Naive B cell (primary cell): Measurements from ENCODE around the gene MAPK14. TPM values are rescaled to one million over a fixed set of nuclear protein-coding genes. Genes with fewer than 3 reads are reported as not detected.

Source experiments
- ATAC-seq, 2 donors: fragments of 150-1000 bp; cut with Tn5 transposase; 2 replicates each; pipeline ENCODE4 v1.10.0; 2021; ENCODE audit warnings: low read depth in 2 of 2, mild to moderate bottlenecking in 2 of 2, moderate library complexity in 2 of 2
- DNase-seq: peaks from one replicate; pipeline ENCODE4 v3.0.0; 2022
- H3K27ac Mint-ChIP-seq, 6 donors: one replicate each; pipeline ENCODE4 v1.8.0; 2020 to 2022; ENCODE audit warnings: mild to moderate bottlenecking in 6 of 6, mixed read lengths in 6 of 6, moderate library complexity in 5 of 6, inconsistent platforms in 2 of 6
- H3K27me3 Mint-ChIP-seq, 3 donors: one replicate each; pipeline ENCODE4 v1.8.0; 2021 to 2022; ENCODE audit warnings: mixed read lengths in 3 of 3, mild to moderate bottlenecking in 1 of 3
- H3K36me3 Mint-ChIP-seq, 2 donors: one replicate each; pipeline ENCODE4 v1.8.0; 2020 to 2022; ENCODE audit warnings: mixed read lengths in 2 of 2, inconsistent platforms in 1 of 2, mild to moderate bottlenecking in 1 of 2
- H3K4me1 Mint-ChIP-seq, 3 donors: one replicate each; pipeline ENCODE4 v1.8.0; 2020 to 2022; ENCODE audit warnings: mixed read lengths in 3 of 3, inconsistent platforms in 1 of 3, mild to moderate bottlenecking in 1 of 3, moderate library complexity in 1 of 3
- H3K4me3 Mint-ChIP-seq, 8 donors: one replicate each; pipeline ENCODE4 v1.8.0; 2020 to 2022; ENCODE audit warnings: mild to moderate bottlenecking in 8 of 8, mixed read lengths in 8 of 8, moderate library complexity in 8 of 8, inconsistent platforms in 2 of 8
- H3K9me3 Mint-ChIP-seq, 7 donors: one replicate each; pipeline ENCODE4 v1.8.0; 2020 to 2022; ENCODE audit warnings: mixed read lengths in 7 of 7, mild to moderate bottlenecking in 5 of 7, inconsistent platforms in 2 of 7, moderate library complexity in 1 of 7
- polyA plus RNA-seq, 6 donors: library from polyadenylated mRNA; unstranded; fragments of 300-500 nt; fragmentation: Illumina TruSeq; gene quantifications; one replicate each; pipeline ENCODE4 v1.2.3, GENCODE V29; 2021; ENCODE audit warnings: low read depth in 6 of 6

The MAPK14 gene
- polyA plus RNA-seq, 6 donors from 2014 or later: 21.5 to 56.5 (median 46.4) TPM

DNA sequence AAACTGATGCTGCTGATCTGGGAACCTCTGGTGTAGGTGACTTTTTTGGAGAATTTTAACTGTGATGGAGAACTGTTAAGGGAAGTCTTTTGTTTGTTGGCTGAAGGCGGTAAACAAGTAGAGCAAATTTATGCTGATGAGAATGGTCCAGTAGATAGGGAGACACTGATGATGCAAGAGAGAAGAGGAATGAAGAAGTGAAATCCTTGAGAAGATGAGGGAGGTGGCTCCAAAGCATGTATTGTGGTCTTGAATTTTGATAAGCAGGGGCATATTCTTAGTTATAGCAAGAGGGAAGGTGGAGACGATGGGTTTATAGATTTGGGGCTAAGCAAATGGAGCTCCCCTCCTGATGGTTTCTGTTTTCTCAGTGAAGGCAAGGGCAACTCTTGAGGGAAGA is 22.0 kb downstream of the MAPK14 start:
- Mint-ChIP-seq H3K27ac (no peak overlapping the region), H3K4me1 (peaks cover 8 to 19% (median 9%) of the 10 kb centered on the region in 3 donors), H3K4me3 (no peak overlapping the region), H3K36me3 (peaks cover 0 to 4% of the 10 kb centered on the region in 2 donors), H3K27me3 (no peaks in the 10 kb centered on the region), H3K9me3 (no peaks in the 10 kb centered on the region)
- DNase-seq (no peak), ATAC-seq (peak; percentile 36 to 46)

DNA sequence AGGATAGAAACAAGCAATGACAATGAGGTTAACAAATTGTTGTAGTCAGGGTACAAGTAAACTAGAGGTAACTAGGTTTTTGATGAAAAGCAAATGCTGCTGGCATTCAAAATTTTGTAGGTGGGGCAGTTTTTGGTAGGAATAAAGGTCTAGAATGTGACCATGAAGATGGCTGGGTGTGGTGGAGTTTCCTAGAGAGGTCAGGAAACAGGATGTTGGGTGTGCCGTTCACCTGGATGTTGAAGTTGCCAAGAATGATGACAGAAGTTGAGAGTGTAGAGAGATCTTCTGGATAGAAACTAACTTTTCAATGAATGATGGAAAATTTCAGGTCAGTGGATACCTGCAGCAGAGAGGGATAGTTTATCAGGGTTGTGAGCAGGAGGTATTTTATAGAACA is 22.7 kb downstream of the MAPK14 start:
- H3K27ac Mint-ChIP-seq: no peak overlapping the region
- H3K4me1 Mint-ChIP-seq: peaks cover 8 to 12% (median 9%) of the 10 kb centered on the region in 3 donors
- no peak for ATAC-seq
- H3K4me3 Mint-ChIP-seq: no peak overlapping the region
- no peak for DNase-seq
- H3K9me3 Mint-ChIP-seq: no peaks in the 10 kb centered on the region
- no peaks in the 10 kb centered on the region for H3K27me3 Mint-ChIP-seq
- peaks cover 0 to 4% of the 10 kb centered on the region in 2 donors for H3K36me3 Mint-ChIP-seq

DNA sequence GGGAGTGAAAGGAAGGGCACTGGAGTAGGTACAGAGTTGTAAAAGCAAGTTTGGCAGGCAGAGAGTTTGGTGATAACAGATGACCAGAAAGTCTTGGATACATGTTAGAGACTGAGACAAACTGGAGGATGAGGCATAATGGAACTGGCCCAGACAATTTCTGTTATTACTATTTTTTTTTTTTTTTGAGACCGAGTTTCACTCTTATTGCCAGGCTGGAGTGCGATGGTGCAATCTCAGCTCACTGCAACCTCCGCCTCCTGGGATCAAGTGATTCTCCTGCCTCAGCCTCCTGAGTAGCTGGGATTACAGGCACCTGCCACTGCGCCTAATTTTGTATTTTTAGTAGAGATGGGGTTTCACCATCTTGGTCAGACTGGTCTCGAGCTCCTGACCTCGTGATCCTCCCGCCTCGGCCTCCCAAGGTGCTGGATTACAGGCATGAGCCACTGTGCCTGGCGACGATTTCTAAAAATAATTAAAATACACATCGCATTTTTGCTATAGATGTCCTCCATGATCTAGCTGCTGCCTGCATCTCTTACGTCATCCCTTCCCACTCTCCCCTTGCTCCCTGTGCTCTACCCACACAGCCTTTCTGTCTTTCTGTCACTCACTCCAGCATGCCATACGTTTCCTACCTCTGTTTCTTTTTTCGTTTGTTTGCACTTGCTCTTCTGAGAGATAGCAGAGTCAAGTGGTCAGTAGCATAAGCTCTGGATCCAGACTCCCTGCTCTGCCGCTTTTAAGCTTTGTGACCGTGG is 23.5 kb downstream of the MAPK14 start:
- H3K4me1 Mint-ChIP-seq: peaks cover 8 to 11% (median 9%) of the 10 kb centered on the region in 3 donors

DNA sequence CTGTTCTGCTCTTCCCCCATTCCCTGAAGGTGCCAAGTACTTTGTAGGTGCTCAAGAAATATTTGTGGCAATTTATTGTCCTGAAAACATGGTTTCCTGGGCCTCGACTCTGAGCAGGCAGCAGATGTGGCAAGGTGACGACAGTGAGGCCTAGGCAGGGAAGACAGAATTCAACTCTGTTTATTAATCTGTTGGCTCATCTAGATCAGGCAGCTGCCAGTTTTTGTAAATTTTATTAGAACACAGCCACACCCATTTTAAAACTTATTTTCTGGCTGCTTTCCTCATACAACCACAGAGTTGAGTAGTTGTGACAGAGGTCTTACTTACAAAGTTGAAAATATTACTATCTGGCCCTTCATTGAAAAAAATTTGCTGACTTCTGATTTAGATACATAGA is 24.5 kb downstream of the MAPK14 start:
- no peaks in the 10 kb centered on the region for H3K9me3 Mint-ChIP-seq
- H3K27me3 Mint-ChIP-seq: no peaks in the 10 kb centered on the region
- H3K27ac Mint-ChIP-seq: no peak overlapping the region
- H3K4me1 Mint-ChIP-seq: peaks cover 3 to 5% (median 4%) of the 10 kb centered on the region in 3 donors
- H3K36me3 Mint-ChIP-seq: peaks cover 0 to 3% of the 10 kb centered on the region in 2 donors
- H3K4me3 Mint-ChIP-seq: no peak overlapping the region
- DNase-seq (no peak), ATAC-seq (no peak)

More for the DNA sequence above, 23.5 kb downstream of the MAPK14 start:
- H3K27ac Mint-ChIP-seq: no peak overlapping the region
- H3K4me3 Mint-ChIP-seq: no peak overlapping the region
- peaks cover 0 to 4% of the 10 kb centered on the region in 2 donors for H3K36me3 Mint-ChIP-seq
- DNase-seq (no peak), ATAC-seq (no peak)
- H3K27me3 Mint-ChIP-seq: no peaks in the 10 kb centered on the region
- H3K9me3 Mint-ChIP-seq: no peaks in the 10 kb centered on the region

DNA sequence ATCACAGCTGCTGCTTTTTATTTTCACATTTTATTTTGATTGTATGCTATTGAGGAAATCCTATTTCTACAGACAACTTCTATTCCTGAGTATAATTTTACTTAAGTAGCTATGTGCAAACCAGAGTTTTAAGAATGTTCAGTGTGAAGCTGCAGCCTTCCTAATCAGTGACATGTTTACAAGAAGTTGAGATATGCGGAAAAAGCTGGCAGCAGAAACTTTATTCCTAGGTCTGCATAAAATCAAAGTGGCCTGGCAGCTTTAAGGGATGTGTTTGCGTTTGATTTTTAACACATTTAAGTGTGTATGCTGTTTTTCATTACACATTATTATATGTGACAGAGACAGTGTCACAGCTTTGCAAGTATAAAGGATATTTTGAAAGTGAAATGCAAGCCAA is 26.3 kb downstream of the MAPK14 start:
- no peaks in the 10 kb centered on the region for H3K9me3 Mint-ChIP-seq

DNA sequence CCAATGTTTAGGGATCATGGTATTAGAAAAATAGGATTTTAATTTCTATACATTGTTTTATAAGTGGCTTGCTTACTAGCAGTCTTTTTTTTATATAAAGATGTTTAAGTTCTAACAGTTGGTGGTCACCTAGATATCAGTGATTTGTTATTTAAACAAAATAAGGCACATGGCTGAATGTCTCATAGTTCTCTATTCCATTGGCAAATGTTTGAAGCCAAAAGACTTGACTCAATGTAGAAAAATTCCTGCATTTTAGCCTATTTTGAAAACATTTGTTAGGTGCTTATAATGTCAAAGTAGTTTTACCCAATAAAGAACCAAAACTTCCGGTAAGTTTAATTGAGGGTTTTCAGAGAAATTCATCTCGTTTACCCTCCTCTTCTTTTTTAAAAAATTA is 26.8 kb downstream of the MAPK14 start:
- ATAC-seq (no peak), DNase-seq (no peak)
- no peak overlapping the region for H3K27ac Mint-ChIP-seq
- H3K27me3 Mint-ChIP-seq: no peaks in the 10 kb centered on the region
- no peaks in the 10 kb centered on the region for H3K9me3 Mint-ChIP-seq
- no peak overlapping the region for H3K4me3 Mint-ChIP-seq
- peaks cover 3 to 4% of the 10 kb centered on the region in 2 donors for H3K36me3 Mint-ChIP-seq
- H3K4me1 Mint-ChIP-seq: peaks cover 0 to 2% (median 0%) of the 10 kb centered on the region in 3 donors

More for the DNA sequence above, 26.3 kb downstream of the MAPK14 start:
- ATAC-seq: no peak
- H3K4me3 Mint-ChIP-seq: no peak overlapping the region
- no peak for DNase-seq
- H3K27me3 Mint-ChIP-seq: no peaks in the 10 kb centered on the region
- no peak overlapping the region for H3K27ac Mint-ChIP-seq
- H3K4me1 Mint-ChIP-seq: peaks cover 0 to 2% (median 0%) of the 10 kb centered on the region in 3 donors
- no peaks in the 10 kb centered on the region for H3K36me3 Mint-ChIP-seq

DNA sequence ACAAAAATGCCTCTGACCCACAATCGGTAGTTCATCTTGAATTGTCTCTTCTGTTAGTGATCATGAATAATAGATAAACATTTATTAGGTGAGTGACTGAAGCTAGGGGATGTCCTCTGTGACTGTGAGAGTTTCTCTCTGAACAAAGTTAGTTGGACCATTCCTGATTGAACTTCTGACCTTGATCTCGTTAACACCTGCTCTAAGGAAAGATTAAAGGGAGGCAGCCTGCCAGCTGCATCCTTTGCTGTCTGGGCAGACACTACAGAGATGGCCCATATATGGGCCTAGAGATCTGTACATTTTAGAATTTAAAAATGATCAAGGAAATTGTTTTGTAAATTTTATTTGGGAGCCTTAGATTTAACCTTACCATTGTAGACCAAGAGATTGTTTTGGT is 27.3 kb downstream of the MAPK14 start:
- peaks cover 8 to 10% of the 10 kb centered on the region in 2 donors for H3K36me3 Mint-ChIP-seq
- H3K9me3 Mint-ChIP-seq: no peaks in the 10 kb centered on the region
- no peak for DNase-seq
- ATAC-seq: no peak
- no peaks in the 10 kb centered on the region for H3K27me3 Mint-ChIP-seq
- peak overlapping the region in 3 of 6 donors; percentile 20 to 82 (median 54) for H3K27ac Mint-ChIP-seq
- peaks cover 0 to 2% (median 0%) of the 10 kb centered on the region in 3 donors for H3K4me1 Mint-ChIP-seq
- no peak overlapping the region for H3K4me3 Mint-ChIP-seq

DNA sequence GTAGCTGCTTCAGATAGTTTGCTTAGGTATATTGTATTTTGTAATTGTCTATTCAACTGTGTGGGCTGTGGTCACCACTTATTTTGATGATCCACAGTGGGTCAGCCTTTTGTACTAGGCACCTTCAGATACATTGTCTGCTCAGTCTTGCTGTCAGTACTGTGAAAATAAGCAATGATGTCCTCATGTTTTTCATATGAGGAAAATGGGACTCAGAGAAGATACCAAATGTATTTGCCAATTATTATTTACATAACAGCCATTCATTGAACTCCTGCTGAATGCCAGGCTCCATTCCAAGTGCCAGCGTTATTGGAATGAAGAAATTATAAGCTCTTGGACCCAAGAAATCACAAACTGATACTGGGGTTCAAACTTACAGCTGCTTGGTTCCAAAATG is 28.6 kb downstream of the MAPK14 start:
- ATAC-seq: no peak
- no peak for DNase-seq
- Mint-ChIP-seq H3K27ac (peak overlapping the region in 1 of 6 donors; percentile 17), H3K9me3 (no peaks in the 10 kb centered on the region), H3K27me3 (no peaks in the 10 kb centered on the region), H3K36me3 (peaks cover 17 to 18% of the 10 kb centered on the region in 2 donors), H3K4me1 (peaks cover 0 to 6% (median 2%) of the 10 kb centered on the region in 3 donors), H3K4me3 (no peak overlapping the region)

DNA sequence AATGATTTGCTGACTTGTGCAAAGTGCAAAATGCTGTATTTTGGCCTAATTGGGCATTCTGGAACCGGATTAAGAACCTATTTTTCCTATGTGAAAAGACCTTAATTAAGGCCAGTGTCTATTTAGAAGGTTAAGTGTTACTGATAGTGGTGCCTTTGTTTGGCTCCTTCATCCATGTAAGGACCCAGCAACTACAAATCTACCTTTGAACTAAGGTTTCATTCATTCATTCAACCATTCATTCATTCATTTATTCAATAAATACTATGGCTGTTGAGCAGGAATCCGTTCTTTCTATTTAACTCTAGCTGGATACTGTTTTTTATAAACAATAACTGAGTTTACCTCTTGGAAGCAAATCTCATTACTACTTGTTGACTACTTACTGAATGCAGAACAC is 33.6 kb downstream of the MAPK14 start:
- Mint-ChIP-seq H3K4me3 (no peak overlapping the region), H3K36me3 (peaks cover 18 to 22% of the 10 kb centered on the region in 2 donors), H3K27me3 (no peaks in the 10 kb centered on the region), H3K4me1 (peaks cover 17 to 22% (median 17%) of the 10 kb centered on the region in 3 donors), H3K9me3 (no peaks in the 10 kb centered on the region), H3K27ac (no peak overlapping the region)
- no peak for ATAC-seq
- no peak for DNase-seq

DNA sequence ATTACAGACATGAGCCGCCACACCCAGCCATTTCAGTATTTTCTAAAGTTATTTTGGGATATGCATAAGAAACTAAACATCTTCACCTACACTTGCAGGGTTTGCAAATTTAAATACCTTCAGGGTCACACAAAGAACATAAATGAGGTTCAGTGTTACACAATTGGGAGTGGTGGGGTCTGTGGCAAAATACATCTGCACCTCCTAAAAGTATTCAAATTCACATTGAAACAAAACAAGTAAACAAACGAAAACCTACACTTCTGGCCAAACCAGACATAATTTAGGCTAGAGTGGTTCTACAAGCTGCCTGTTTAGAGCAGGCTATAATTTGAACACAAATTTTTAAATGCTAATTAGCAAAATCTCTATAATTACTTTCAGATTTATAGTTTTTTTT is 34.6 kb downstream of the MAPK14 start:
- no peak overlapping the region for H3K27ac Mint-ChIP-seq
- peaks cover 23 to 28% (median 24%) of the 10 kb centered on the region in 3 donors for H3K4me1 Mint-ChIP-seq
- ATAC-seq (no peak), DNase-seq (no peak)
- no peaks in the 10 kb centered on the region for H3K9me3 Mint-ChIP-seq
- no peaks in the 10 kb centered on the region for H3K27me3 Mint-ChIP-seq
- H3K36me3 Mint-ChIP-seq: peaks cover 18 to 22% of the 10 kb centered on the region in 2 donors
- H3K4me3 Mint-ChIP-seq: no peak overlapping the region

DNA sequence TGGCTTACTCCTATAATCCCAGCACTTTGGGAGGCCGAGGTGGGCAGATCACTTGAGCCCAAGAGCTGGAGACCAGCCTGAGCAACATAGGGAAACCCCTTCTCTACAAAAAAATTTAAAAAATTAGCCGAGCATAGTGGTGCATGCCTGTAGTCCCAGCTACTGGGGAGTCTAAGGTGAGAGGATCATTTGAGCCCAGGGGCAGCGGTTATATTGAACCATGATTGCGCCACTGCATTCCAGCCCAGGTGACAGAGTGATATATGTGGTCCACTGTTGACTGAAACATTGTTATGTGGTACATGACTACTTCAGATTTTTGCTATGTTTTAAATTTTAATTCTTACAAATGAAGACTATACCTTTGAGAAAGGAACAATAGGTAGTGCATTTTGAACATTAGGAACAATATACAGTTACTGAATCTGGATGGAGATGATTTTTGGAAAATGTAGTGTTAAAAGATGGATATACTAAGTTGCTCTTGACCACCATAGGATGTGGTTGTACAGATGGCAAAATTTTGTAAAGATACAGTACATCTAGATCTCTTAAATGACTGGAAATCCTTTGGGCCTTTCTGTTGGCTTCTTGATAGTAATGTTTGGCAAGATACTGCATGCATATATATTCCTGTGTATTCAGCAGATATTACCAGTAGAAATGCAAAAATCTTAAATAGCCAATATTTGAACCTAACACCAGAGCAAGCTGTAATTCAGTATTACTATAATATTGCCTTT is 35.9 kb downstream of the MAPK14 start:
- Mint-ChIP-seq H3K27ac (peak overlapping the region in 1 of 6 donors; percentile 67), H3K36me3 (peaks cover 22 to 26% of the 10 kb centered on the region in 2 donors), H3K9me3 (no peaks in the 10 kb centered on the region), H3K4me1 (peaks cover 31 to 37% (median 37%) of the 10 kb centered on the region in 3 donors), H3K4me3 (no peak overlapping the region), H3K27me3 (no peaks in the 10 kb centered on the region)
- no peak for ATAC-seq
- no peak for DNase-seq

DNA sequence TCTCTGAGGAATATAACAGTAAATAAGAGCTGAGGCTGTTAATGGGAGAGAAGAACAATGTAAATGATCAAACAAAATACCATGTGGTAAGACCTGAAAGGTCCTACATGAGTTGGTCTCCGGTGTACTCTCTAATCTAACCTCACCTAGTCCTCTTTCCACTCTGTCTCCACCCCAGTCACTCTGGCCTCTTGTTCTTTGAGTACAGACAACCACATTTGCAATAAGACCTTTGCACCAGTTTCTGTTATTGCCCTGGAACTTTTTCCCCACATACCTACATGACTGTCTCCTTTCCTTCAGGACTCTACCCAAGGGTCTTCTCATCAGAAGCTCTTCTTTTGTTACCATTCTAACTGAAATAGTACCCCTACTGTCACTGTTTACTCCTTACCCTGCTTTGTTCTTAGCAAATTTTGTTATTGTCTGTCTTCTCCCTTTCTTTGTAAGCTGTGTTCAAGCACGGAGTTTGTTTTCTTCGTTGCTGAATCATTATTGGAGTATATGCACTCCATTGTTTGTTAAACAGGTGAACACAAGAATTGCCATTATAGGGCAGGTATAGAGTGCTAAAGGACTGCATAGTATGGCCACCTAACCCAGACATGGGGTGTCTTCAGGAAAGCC is 37.3 kb downstream of the MAPK14 start:
- no peak for DNase-seq
- peak overlapping the region in 2 of 6 donors; percentile 45 to 64 for H3K27ac Mint-ChIP-seq
- H3K27me3 Mint-ChIP-seq: no peaks in the 10 kb centered on the region
- H3K4me1 Mint-ChIP-seq: peaks cover 35 to 47% (median 37%) of the 10 kb centered on the region in 3 donors
- no peak overlapping the region for H3K4me3 Mint-ChIP-seq
- H3K36me3 Mint-ChIP-seq: peaks cover 15 to 17% of the 10 kb centered on the region in 2 donors
- no peak for ATAC-seq
- no peaks in the 10 kb centered on the region for H3K9me3 Mint-ChIP-seq

DNA sequence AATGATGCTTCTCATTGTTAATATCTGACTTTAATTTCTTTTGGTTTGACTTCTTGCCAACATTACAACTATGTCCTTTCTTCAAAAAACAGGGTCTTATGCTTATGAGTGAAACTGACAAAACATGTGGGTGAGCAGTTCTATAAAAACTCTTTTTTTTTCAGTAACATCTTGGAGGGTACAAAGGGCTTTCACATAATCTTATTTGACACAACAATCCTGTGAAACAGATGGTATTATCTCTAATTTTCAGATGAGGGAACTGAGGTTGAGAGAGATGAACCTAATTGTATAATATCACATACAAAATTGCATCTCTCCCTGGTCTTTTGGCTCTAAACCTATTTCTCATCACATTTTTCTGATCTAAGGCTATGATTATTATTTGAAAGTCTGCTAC is 38.3 kb downstream of the MAPK14 start:
- H3K27me3 Mint-ChIP-seq: no peaks in the 10 kb centered on the region
- DNase-seq: no peak
- peaks cover 5 to 8% of the 10 kb centered on the region in 2 donors for H3K36me3 Mint-ChIP-seq
- no peaks in the 10 kb centered on the region for H3K9me3 Mint-ChIP-seq
- H3K4me1 Mint-ChIP-seq: peaks cover 29 to 47% (median 37%) of the 10 kb centered on the region in 3 donors
- peak overlapping the region in 3 of 6 donors; percentile 4 to 68 (median 64) for H3K27ac Mint-ChIP-seq
- H3K4me3 Mint-ChIP-seq: no peak overlapping the region
- no peak for ATAC-seq
